ENCODE measurements around the gene NFYC.
A peak's percentile ranks its signal among the peaks of the same experiment; 100 is the strongest.

DNA sequence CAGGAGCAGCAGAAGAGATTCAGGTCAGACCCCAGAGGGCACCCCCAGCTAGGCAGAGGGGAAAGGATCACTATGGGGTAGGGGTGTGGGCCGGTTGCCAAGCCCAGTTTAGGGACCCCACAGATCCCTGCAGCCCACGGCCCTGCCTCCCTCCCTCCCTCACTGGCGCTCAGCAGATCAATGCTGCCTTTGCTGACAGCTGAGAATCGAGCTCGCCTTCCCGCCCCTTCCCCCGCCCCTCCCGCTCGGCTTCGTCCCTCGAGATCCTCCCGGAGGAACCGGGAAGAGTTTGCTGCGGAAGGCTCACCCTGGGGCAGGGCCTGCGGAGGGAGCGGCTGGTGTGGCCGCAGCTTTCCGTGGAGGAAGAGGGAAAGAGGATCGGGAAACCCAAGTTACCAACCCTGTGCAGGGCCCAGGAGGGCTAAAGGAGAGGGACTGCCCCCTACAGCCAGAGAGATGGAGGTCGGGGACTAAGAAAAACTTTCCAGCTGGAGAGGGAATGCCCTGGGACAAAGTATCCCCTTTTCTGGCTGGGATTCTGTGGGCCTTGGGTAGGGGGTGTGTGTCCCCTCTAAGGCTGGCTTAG, 91.0 kb downstream of the NFYC start:
- TF ChIP-seq, protein P1, sequence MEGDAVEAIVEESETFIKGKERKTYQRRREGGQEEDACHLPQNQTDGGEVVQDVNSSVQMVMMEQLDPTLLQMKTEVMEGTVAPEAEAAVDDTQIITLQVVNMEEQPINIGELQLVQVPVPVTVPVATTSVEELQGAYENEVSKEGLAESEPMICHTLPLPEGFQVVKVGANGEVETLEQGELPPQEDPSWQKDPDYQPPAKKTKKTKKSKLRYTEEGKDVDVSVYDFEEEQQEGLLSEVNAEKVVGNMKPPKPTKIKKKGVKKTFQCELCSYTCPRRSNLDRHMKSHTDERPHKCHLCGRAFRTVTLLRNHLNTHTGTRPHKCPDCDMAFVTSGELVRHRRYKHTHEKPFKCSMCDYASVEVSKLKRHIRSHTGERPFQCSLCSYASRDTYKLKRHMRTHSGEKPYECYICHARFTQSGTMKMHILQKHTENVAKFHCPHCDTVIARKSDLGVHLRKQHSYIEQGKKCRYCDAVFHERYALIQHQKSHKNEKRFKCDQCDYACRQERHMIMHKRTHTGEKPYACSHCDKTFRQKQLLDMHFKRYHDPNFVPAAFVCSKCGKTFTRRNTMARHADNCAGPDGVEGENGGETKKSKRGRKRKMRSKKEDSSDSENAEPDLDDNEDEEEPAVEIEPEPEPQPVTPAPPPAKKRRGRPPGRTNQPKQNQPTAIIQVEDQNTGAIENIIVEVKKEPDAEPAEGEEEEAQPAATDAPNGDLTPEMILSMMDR (IDR thresholded peaks at IDR 0.05): no peak
- TF ChIP-seq EP300 (IDR thresholded peaks at IDR 0.05) (no peak), POLR2A (IDR thresholded peaks at IDR 0.05) (no peak), POLR2AphosphoS5 (IDR thresholded peaks at IDR 0.05) (peak in 3 of 4 donors; percentile 15 to 60 (median 26))

All from sigmoid colon (tissue), 4 donors.